Activated CD4-positive, alpha-beta T cell treated with anti-CD3 and anti-CD28 coated beads, Interleukin-2, amount 10 ng/mL, durations not matched to agents 7 days and 5 days (primary cell): ENCODE results near the gene CHI3L2. TPM values are rescaled to one million over a fixed set of nuclear protein-coding genes. Genes with fewer than 3 reads are reported as not detected.

Source experiments
- CTCF ChIA-PET: fragments of 350-600 bp; sonication (Branson Sonifier 250); formaldehyde crosslinking; loops from one replicate; lab custom pipeline; 2021; ENCODE audit warnings: antibody characterized with exemption; lab: Charles Lee
- POLR2A ChIA-PET: fragments of 350-600 bp; sonication (Branson Sonifier 250); formaldehyde crosslinking; loops from one replicate; lab custom pipeline; 2021; ENCODE audit warnings: antibody characterized with exemption; lab: Charles Lee
- DNase-seq: peaks from one replicate; pipeline ENCODE4 v3.0.0-alpha.2; 2020
- H3K27ac Mint-ChIP-seq: one replicate; pipeline ENCODE4 v1.8.0; 2021; ENCODE audit warnings: mild to moderate bottlenecking, moderate library complexity, mixed read lengths
- H3K27me3 Mint-ChIP-seq: one replicate; pipeline ENCODE4 v1.8.0; 2021; ENCODE audit warnings: mixed read lengths
- H3K36me3 Mint-ChIP-seq: one replicate; pipeline ENCODE4 v1.8.0; 2021; ENCODE audit warnings: low read depth, mixed read lengths
- H3K4me1 Mint-ChIP-seq: one replicate; pipeline ENCODE4 v1.8.0; 2021; ENCODE audit warnings: mixed read lengths
- H3K4me3 Mint-ChIP-seq: one replicate; pipeline ENCODE4 v1.8.0; 2021; ENCODE audit warnings: mild to moderate bottlenecking, moderate library complexity, mixed read lengths
- H3K9me3 Mint-ChIP-seq: one replicate; pipeline ENCODE4 v1.8.0; 2021; ENCODE audit warnings: mixed read lengths
- total RNA-seq, 2 experiments: library from RNA; stranded (reverse); gene quantifications; one replicate each; pipeline ENCODE4 v1.2.3, GENCODE V29; 2021

CHI3L2 gene
- total RNA-seq, 2 experiments from 2014 or later, result 48.2 to 56.0 TPM

DNA sequence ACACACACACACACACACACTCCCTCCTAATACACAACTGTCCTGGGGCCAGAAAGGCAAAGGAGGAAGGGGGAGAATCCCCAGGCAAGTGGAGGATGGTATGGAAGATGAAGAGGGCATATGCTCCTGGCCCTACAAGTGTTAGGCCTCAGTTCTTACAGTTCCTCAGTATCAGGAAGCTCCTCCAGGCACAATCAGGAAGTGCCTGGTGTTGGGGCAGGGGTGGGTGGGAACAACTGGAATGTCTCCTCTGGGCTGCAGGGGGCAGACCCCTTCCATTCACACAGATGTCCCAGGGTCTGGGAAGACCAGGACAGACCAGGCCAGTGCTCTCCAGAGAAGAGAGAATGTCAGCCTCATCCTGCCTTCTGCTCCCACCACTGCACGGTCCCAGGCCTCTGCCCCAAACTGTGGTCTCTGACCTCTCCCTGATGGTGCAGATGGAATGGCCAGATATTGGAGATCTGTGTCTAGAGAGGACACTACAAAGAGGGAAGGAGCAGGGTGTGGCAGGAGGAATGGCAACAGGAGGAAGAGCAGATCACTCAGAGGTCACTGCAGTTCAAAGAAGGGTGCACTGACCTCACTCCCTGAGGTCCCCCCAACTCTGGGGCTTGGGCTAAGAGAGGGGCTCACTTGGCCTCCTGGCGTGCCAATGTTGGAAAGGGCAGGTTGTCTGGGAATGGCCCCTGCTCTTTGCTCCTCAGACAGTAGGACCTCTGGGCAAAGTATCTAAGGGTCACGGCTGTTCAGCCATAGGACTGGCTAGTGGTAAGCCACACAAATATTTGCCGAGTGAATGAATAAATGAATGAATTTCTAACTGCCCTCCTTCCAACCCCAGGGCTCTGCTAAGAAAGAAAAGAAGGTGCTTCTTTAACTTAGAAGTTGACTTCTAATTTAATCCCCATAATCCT lies 24.5 kb upstream of the CHI3L2 start:
- ChIA-PET POLR2A (interaction anchor here (0.9 to 1.5 kb wide), 3 partner anchors 11 to 13 kb away, joined by 3 to 5 read pairs (median 4); no protein-coding TSS in a partner anchor), CTCF (interaction anchor here (0.6 to 1.5 kb wide), 5 partner anchors 12 to 621 kb away, joined by 3 to 5 read pairs (median 3); partner anchors contain the start of gene CHI3L2)
- no peaks in the 10 kb centered on the region for H3K27me3 Mint-ChIP-seq
- H3K36me3 Mint-ChIP-seq, result peaks cover 38% of the 10 kb centered on the region
- DNase-seq, result no peak
- peak overlapping the region; percentile 98 for H3K27ac Mint-ChIP-seq
- H3K4me1 Mint-ChIP-seq, result peaks cover 65% of the 10 kb centered on the region
- no peaks in the 10 kb centered on the region for H3K9me3 Mint-ChIP-seq
- H3K4me3 Mint-ChIP-seq, result peak overlapping the region; percentile 100

DNA sequence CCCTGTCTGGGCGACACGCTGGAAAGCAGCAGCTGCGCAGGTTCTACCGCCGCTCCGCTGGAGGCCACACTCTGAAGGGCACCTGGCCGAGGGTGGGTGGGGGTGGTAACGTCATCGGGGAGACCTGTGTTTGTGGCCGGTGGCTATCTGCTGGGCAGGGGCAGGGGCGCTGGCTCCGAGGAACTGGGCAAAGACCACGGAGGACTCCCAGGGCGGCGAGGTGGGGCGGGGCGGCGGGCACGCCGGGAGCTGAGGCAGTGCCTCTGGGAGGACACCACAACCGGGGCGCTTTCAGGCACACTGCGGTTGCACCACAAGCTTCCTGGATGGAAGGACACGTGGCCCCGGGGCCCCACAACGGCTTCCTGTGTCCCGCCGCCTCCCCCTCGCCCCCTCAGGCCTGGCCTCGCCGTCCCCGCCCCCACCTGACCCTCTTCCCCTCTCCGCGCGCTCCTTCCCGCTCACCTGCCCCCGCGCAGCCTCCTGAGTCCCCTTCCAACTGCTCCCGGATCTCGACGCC lies 23.8 kb upstream of the CHI3L2 start:
- peak overlapping the region; percentile 100 for H3K4me3 Mint-ChIP-seq
- peaks cover 3% of the 10 kb centered on the region for H3K9me3 Mint-ChIP-seq
- POLR2A ChIA-PET, result interaction anchor here (0.9 to 1.0 kb wide), 2 partner anchors 11 to 12 kb away, joined by 4 to 5 read pairs; no protein-coding TSS in a partner anchor
- H3K4me1 Mint-ChIP-seq, result peaks cover 71% of the 10 kb centered on the region
- peak; percentile 92 for DNase-seq
- CTCF ChIA-PET, result interaction anchor here (0.9 to 1.5 kb wide), 4 partner anchors 12 to 24 kb away, joined by 3 to 5 read pairs (median 3); partner anchors contain the start of gene CHI3L2
- peak overlapping the region; percentile 98 for H3K27ac Mint-ChIP-seq
- H3K27me3 Mint-ChIP-seq, result no peaks in the 10 kb centered on the region
- H3K36me3 Mint-ChIP-seq, result peaks cover 30% of the 10 kb centered on the region

DNA sequence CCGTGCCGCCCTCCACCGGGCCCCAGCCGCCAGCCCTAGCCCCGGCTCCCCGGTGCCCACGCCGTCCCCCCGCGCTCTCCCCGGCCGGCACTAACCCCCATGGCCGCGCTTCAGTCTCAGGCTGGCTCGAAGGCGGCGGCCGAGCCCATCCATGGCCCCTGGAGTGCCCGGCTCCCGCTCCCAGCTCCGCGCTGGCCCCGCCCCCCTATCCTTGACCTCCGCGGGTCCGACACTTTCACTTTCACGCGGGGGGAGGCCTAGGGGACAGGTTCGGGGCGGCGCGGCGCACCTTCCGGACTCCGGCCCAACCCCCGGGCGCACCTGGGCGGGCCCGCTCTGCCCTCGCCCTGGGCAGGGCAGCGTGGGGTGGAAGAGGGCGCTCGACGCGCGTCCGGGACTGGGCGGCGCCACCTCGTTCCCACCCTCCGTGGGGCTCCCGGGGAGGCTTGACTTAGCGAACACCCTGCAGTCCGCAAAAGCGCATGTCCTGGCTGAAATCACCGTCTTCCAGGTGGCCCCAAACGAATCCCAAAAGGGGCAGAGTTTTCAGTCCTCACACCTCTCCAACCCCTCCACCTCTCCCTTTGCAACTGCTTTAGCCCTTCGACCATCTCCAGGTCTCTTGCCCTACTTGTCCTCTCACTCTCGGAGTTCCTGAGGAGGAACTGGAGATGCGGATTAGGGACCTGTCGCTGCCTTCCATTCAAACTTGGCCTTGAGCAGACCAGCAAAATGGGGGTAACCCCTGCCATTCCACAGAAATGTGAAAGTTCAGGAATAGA lies 23.1 kb upstream of the CHI3L2 start:
- peaks cover 75% of the 10 kb centered on the region for H3K4me1 Mint-ChIP-seq
- POLR2A ChIA-PET, result interaction anchor here (0.9 to 1.0 kb wide), 2 partner anchors 10 to 12 kb away, joined by 4 to 5 read pairs; no protein-coding TSS in a partner anchor
- peak overlapping the region; percentile 100 for H3K4me3 Mint-ChIP-seq

DNA sequence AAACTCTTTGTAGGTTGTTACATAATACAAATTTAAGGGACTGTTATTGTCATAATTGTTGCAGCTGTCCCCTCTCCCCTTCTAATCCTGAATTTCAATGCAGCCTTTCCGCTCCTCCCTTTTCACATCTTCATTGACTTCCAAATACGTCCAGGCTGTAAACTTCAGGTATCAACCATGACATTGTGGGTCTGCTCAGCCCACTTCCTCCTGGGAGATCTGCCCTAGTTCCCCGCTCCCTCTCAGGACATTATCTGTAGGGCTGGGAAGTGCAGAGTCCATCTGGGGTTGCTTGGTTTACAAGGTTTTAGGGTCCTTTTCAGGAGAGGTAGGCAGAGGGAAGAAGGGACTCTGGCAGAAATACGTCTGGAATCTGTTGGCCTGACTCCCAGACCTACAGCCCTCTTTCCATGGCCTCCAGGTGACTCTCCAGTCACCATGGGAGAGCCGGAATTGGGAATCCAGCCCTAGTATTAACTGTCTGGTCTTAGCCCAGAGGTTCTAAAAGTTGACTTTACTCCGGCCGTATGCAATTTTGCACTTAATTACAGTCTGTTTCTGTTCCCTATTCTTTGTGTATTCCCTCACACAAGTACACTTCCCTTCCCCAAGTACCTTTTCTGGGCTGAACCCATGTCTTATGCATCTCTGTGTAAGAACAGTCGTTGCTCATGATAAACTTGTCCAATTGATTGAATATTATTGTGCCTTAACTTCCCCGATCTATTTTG lies 22.4 kb upstream of the CHI3L2 start:
- ChIA-PET POLR2A (no interaction called here), CTCF (interaction anchor here (0.6 kb wide), 1 partner anchor 1183 kb away, joined by 3 read pairs; no protein-coding TSS in a partner anchor)
- Mint-ChIP-seq H3K4me3 (peak overlapping the region; percentile 100), H3K9me3 (peaks cover 3% of the 10 kb centered on the region), H3K36me3 (peaks cover 16% of the 10 kb centered on the region), H3K27me3 (no peaks in the 10 kb centered on the region), H3K27ac (peak overlapping the region; percentile 84), H3K4me1 (peaks cover 80% of the 10 kb centered on the region)
- no peak for DNase-seq

More for the DNA sequence above, 23.1 kb upstream of the CHI3L2 start:
- CTCF ChIA-PET, result interaction anchor here (0.6 to 1.5 kb wide), 5 partner anchors 12 to 1182 kb away, joined by 3 to 5 read pairs (median 3); partner anchors contain the start of gene CHI3L2
- DNase-seq, result peak; percentile 72
- peaks cover 24% of the 10 kb centered on the region for H3K36me3 Mint-ChIP-seq
- H3K27me3 Mint-ChIP-seq, result no peaks in the 10 kb centered on the region
- peak overlapping the region; percentile 98 for H3K27ac Mint-ChIP-seq
- H3K9me3 Mint-ChIP-seq, result peaks cover 3% of the 10 kb centered on the region

DNA sequence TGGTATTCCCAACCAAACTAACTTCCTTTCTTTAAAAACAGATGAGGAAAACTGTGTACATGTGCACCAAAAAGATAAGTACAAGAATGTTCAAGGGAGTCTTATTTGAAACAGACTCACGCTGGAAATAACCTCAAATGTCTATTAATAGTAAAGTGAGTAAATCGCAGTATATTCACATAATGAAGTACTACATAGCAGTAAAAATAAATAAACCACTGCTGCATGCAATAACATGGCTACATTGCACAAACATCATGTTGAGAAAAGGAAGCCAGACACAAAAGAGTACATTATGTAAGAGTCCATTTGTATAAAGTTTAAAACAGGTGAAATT lies 21.8 kb upstream of the CHI3L2 start:
- peaks cover 5% of the 10 kb centered on the region for H3K9me3 Mint-ChIP-seq
- POLR2A ChIA-PET, result no interaction called here

DNA sequence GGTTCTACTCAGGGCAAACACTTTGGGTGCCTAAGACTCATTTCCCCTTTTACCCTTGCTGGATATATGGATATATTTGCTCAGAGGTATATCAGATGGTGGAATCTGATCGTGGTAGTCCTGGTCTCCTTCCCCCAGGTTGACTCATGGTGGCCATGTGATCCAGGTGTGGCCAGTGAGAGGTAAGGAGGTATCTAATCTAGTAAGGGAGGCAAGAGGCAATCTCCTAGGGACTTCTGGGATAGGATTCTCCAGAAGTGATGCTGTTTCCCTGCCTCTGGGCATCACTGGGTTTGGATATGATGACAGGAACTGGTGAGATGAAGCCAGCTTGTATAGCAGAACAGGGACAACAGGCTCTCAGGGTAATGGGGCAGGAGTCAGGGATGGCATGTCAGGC lies 18.6 kb upstream of the CHI3L2 start:
- DNase-seq, result no peak
- Mint-ChIP-seq H3K4me1 (peaks cover 73% of the 10 kb centered on the region), H3K9me3 (peaks cover 5% of the 10 kb centered on the region), H3K27me3 (no peaks in the 10 kb centered on the region), H3K4me3 (no peak overlapping the region), H3K27ac (no peak overlapping the region), H3K36me3 (peaks cover 13% of the 10 kb centered on the region)
- CTCF ChIA-PET, result interaction anchor here (0.7 to 1.4 kb wide), 3 partner anchors 12 to 17 kb away, joined by 3 read pairs; no protein-coding TSS in a partner anchor
- POLR2A ChIA-PET, result no interaction called here

More for the DNA sequence above, 21.8 kb upstream of the CHI3L2 start:
- Mint-ChIP-seq H3K4me1 (peaks cover 82% of the 10 kb centered on the region), H3K27ac (no peak overlapping the region), H3K36me3 (peaks cover 11% of the 10 kb centered on the region), H3K27me3 (no peaks in the 10 kb centered on the region), H3K4me3 (peak overlapping the region; percentile 100)
- no peak for DNase-seq
- CTCF ChIA-PET, result interaction anchor here (2.1 kb wide), 1 partner anchor 14 kb away, joined by 4 read pairs; no protein-coding TSS in a partner anchor

DNA sequence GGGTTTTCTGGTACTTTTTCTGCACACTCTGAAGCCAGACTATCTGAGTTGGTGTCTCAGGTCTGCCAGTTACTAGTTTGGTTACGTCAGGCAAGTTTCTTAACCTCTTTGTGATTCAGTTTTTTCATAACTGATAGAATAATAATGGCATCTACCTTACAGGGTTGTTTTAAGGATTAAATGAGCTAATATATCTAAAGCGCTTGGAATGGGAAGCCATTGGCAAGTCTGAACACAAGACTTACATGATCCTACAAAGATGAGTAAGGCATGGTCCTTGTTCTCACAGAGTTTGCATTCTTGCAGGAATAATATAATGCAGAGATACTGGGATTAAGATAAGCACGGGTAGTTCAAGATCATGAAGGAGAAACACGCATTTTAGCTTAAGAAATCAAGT lies 17.9 kb upstream of the CHI3L2 start:
- POLR2A ChIA-PET, result no interaction called here
- no peak for DNase-seq
- H3K27me3 Mint-ChIP-seq, result no peaks in the 10 kb centered on the region

DNA sequence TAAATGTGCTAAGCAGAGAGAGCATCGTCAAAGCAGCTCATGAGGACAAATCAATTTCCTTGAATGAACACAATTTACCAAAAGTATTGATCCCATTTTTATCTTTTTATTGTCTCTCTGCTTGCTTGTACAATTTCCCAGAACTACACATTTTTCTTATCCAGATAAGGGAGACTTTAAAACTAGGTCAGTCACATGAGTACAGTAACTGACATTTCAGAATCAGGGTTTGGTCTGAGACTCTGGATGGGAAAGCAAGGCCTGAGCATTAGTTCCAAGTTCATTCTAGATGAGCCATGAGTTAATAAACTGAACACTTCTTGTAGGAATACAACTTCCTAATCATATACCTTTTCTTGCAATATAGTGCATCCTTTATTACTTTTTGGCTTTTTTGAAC lies 15.6 kb upstream of the CHI3L2 start:
- Mint-ChIP-seq H3K27me3 (no peaks in the 10 kb centered on the region), H3K4me3 (no peak overlapping the region), H3K9me3 (peaks cover 5% of the 10 kb centered on the region), H3K36me3 (peaks cover 12% of the 10 kb centered on the region), H3K4me1 (peaks cover 81% of the 10 kb centered on the region), H3K27ac (no peak overlapping the region)
- CTCF ChIA-PET, result interaction anchor here (1.5 kb wide), 1 partner anchor 14 kb away, joined by 3 read pairs; no protein-coding TSS in a partner anchor
- POLR2A ChIA-PET, result interaction anchor here (0.5 kb wide), 1 partner anchor 9 kb away, joined by 4 read pairs; no protein-coding TSS in a partner anchor
- DNase-seq, result no peak

More for the DNA sequence above, 17.9 kb upstream of the CHI3L2 start:
- Mint-ChIP-seq H3K4me3 (no peak overlapping the region), H3K4me1 (peaks cover 79% of the 10 kb centered on the region), H3K27ac (no peak overlapping the region), H3K36me3 (peaks cover 13% of the 10 kb centered on the region), H3K9me3 (peaks cover 5% of the 10 kb centered on the region)
- CTCF ChIA-PET, result interaction anchor here (0.7 to 1.4 kb wide), 2 partner anchors 13 to 16 kb away, joined by 3 read pairs; no protein-coding TSS in a partner anchor

DNA sequence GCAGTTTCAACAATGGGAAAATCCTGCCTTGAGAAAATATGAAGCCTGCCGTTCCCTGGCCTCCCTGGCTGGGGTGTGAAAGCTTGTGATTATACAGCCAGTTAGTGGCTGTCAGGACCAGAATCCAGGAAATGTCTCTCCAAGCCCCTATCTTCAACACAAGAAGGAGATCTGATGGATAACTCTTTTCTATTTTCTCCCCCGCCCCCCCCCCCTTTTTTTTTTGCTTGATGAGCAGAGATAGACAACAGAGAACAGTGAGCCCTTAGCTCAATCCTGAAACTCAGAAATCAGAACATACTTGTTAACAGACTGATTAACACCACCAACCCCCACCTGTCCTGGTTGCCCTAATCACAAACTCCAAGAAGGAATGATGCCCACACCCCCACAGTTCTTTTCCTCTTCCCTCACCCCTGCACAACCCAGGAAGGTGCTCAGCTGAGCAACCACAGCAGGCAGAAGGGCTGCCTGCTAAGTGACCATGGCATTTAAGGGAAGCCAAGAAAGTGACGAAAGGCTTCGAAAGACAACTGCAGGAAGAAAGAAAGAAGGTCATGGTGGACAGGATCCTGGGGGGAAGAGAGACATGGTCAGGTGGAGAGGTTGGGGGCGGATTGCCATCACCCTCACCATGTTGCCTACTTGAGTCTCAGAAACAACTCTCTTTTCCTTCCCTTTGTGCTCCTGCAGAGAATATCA lies 14.7 kb upstream of the CHI3L2 start:
- H3K4me1 Mint-ChIP-seq, result peaks cover 85% of the 10 kb centered on the region

DNA sequence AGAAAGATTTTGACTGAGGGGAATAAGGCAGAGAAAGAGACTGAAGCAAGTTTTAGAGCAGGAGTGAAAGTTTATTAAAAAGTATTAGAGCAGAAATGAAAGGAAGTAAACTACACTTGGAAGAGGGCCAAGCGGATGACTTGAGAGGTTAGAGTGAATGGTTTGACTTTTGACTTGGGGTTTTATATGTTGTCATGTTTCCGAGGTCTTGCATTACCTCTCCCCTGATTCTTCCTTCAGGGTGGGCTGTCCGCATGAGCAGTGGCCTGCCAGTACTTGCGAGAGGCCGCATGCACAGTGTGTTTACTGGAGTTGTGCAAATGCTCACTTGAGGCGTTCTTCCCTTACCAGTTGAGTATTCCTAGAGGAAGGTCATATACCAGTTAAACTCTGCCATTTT lies 14.1 kb upstream of the CHI3L2 start:
- DNase-seq, result no peak
- CTCF ChIA-PET, result interaction anchor here (1.2 to 3.3 kb wide), 2 partner anchors 12 to 16 kb away, joined by 5 to 24 read pairs; no protein-coding TSS in a partner anchor
- POLR2A ChIA-PET, result interaction anchor here (2.6 kb wide), 1 partner anchor 14 kb away, joined by 32 read pairs; the partner anchor contains the start of gene DENND2D
- Mint-ChIP-seq H3K9me3 (peaks cover 6% of the 10 kb centered on the region), H3K36me3 (peaks cover 21% of the 10 kb centered on the region), H3K4me1 (peaks cover 85% of the 10 kb centered on the region), H3K27ac (peak overlapping the region; percentile 93), H3K27me3 (no peaks in the 10 kb centered on the region), H3K4me3 (peak overlapping the region; percentile 13)

More for the DNA sequence above, 14.7 kb upstream of the CHI3L2 start:
- ChIA-PET CTCF (interaction anchor here (0.6 kb wide), 1 partner anchor 213 kb away, joined by 5 read pairs; no protein-coding TSS in a partner anchor), POLR2A (no interaction called here)
- Mint-ChIP-seq H3K27me3 (no peaks in the 10 kb centered on the region), H3K4me3 (no peak overlapping the region), H3K9me3 (peaks cover 7% of the 10 kb centered on the region), H3K36me3 (peaks cover 17% of the 10 kb centered on the region), H3K27ac (peak overlapping the region; percentile 93)
- no peak for DNase-seq
